ENCODE results near the gene MYG1. TPM values are rescaled to one million over a fixed set of nuclear protein-coding genes. Genes with fewer than 3 reads are reported as not detected.

Gene MYG1
- polyA plus RNA-seq, 2 of the 4 experiments (the other 2 are of a cell fraction), result 55.9 to 75.2 TPM

DNA sequence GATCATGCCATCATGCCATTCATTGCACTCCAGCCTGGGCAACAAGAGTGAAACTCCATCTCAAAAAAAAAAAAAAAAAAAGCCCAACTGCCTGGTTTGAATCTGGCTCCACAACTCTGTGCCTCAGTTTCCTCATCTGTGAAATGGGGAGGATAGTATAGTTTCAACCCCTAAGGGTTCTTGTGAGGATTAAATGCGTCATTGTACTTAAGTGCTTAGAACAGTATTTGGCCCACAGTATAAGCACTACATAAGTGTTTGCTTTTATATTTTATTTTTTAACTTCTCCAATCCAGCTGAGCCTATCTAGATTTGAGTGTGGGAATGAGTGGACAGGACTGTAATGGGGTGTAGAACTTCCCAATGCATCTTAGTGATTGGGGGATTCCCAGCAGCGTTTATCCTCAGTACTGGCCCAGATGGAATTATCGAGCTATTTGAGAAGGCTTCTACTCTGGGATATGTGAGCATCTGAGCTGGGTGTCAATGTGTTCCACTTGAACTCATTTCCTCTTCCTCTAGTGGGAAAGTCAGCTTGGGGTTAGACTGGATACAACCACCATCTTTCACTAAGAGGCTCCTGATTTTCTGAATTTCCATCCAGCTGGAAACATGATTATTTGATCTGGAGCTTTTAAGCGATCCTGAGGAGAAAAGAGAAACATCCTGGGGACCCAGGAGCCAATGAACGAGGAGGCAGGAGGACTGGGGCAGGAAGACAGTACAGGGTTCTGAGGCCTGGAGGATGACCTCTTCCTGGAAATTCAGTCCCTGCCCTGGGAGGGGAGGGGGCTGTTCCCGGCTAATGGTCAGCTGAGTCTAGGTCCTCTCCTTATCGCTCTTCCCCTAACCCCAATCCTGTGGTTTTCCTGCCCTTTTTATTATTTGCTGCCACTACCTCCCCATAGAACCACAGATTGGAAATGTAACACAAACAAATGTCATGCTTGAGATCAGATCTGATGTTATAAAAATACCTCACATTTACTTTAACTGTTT is 40.7 kb upstream of the MYG1 start:
- no peaks in the 10 kb centered on the region for H3K4me1 ChIP-seq
- FAIRE-seq (no peak), ATAC-seq (no peak), DNase-seq (ENCODE audit: low read depth in 1 of 2, low spot score in 1 of 2) (no peak)
- no peak overlapping the region for H3K27ac ChIP-seq
- TF ChIP-seq BCL3 (IDR thresholded peaks at IDR 0.05), result no peak
- no peak for TF ChIP-seq CTCF (IDR thresholded peaks at IDR 0.05)
- TF ChIP-seq NPAS2 (CRISPR knock-in tag; IDR thresholded peaks at IDR 0.05; ENCODE audit: borderline replicate concordance), result no peak
- no peak for TF ChIP-seq RAD21 (conservative IDR thresholded peaks at IDR 0.05 in 1 of 2, IDR thresholded peaks at IDR 0.05 in 1 of 2)
- TF ChIP-seq FOSL2 (IDR thresholded peaks at IDR 0.05), result no peak
- no peak for TF ChIP-seq FOSL2 (CRISPR knock-in tag; IDR thresholded peaks at IDR 0.05)
- TF ChIP-seq, protein P1, sequence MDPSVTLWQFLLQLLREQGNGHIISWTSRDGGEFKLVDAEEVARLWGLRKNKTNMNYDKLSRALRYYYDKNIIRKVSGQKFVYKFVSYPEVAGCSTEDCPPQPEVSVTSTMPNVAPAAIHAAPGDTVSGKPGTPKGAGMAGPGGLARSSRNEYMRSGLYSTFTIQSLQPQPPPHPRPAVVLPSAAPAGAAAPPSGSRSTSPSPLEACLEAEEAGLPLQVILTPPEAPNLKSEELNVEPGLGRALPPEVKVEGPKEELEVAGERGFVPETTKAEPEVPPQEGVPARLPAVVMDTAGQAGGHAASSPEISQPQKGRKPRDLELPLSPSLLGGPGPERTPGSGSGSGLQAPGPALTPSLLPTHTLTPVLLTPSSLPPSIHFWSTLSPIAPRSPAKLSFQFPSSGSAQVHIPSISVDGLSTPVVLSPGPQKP (IDR thresholded peaks at IDR 0.05; ENCODE audit: low read depth, low read length), result no peak
- TF ChIP-seq CHD4 (IDR thresholded peaks at IDR 0.05; ENCODE audit: borderline replicate concordance), result no peak
- no peak for TF ChIP-seq ZC3H11A (IDR thresholded peaks at IDR 0.05)
- no peak for TF ChIP-seq EHF (CRISPR knock-in tag; IDR thresholded peaks at IDR 0.05)
- no peak for TF ChIP-seq NFE2L2 (conservative IDR thresholded peaks at IDR 0.05; ENCODE audit: low read length)
- TF ChIP-seq TFCP2L1 (CRISPR knock-in tag; IDR thresholded peaks at IDR 0.05), result no peak
- no peak for TF ChIP-seq NR3C1 (IDR thresholded peaks at IDR 0.05)
- TF ChIP-seq, protein P2, sequence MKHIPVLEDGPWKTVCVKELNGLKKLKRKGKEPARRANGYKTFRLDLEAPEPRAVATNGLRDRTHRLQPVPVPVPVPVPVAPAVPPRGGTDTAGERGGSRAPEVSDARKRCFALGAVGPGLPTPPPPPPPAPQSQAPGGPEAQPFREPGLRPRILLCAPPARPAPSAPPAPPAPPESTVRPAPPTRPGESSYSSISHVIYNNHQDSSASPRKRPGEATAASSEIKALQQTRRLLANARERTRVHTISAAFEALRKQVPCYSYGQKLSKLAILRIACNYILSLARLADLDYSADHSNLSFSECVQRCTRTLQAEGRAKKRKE (CRISPR knock-in tag; IDR thresholded peaks at IDR 0.05; ENCODE audit: low read depth), result no peak
- TF ChIP-seq CEBPB (IDR thresholded peaks at IDR 0.05), result no peak
- no peak for TF ChIP-seq EHMT2 (IDR thresholded peaks at IDR 0.05; ENCODE audit: low read depth)
- H3K9me3 ChIP-seq, result no peaks in the 10 kb centered on the region
- H3K4me3 ChIP-seq, result no peak overlapping the region
- no peak overlapping the region for H3K4me2 ChIP-seq
- POLR2A ChIA-PET, result no interaction called here
- CTCF ChIA-PET, result interaction anchor here (0.5 to 12.8 kb wide), 11 partner anchors 9 to 100 kb away, joined by 3 to 216 read pairs (median 4); partner anchors contain the start of genes ESPL1 and ITGB7
- WGBS (ENCODE audit: missing lambda C conversion rate), result 78% methylated on average over 7 of the region's 7 CpGs

DNA sequence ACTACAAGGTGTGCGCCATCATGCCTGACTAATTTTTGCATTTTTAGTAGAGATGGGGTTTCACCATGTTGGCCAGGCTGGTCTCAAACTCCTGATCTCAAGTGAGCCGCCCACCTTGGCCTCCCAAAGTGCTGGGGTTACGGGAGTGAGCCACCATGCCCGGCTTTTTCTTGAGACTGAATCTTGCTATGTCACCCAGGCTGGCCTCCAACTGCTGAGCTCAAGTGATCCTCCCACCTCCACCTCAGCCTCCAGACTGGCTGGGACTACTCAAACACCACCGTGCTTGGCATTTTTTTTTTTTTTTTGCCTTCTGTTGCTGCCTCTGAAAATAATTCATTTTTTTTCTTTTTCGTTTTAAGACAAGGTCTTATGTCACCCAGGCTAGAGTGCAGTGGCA is 39.6 kb upstream of the MYG1 start:
- DNase-seq (ENCODE audit: low read depth in 1 of 2, low spot score in 1 of 2) (no peak), FAIRE-seq (no peak), ATAC-seq (no peak)
- no peak overlapping the region for H3K27ac ChIP-seq
- H3K4me3 ChIP-seq, result no peak overlapping the region
- TF ChIP-seq CHD4 (IDR thresholded peaks at IDR 0.05; ENCODE audit: borderline replicate concordance), result no peak
- TF ChIP-seq POLR2A (IDR thresholded peaks at IDR 0.05; ENCODE audit: low read length), result no peak
- TF ChIP-seq, protein P2 (CRISPR knock-in tag; IDR thresholded peaks at IDR 0.05; ENCODE audit: low read depth), result no peak
- TF ChIP-seq JUN (IDR thresholded peaks at IDR 0.05), result no peak
- no peak for TF ChIP-seq RFX5 (IDR thresholded peaks at IDR 0.05)
- TF ChIP-seq CHD2 (IDR thresholded peaks at IDR 0.05; ENCODE audit: low read length, partially characterized antibody), result no peak
- TF ChIP-seq HDAC2 (IDR thresholded peaks at IDR 0.05), result no peak
- TF ChIP-seq EHF (CRISPR knock-in tag; IDR thresholded peaks at IDR 0.05), result no peak
- TF ChIP-seq, protein P3, sequence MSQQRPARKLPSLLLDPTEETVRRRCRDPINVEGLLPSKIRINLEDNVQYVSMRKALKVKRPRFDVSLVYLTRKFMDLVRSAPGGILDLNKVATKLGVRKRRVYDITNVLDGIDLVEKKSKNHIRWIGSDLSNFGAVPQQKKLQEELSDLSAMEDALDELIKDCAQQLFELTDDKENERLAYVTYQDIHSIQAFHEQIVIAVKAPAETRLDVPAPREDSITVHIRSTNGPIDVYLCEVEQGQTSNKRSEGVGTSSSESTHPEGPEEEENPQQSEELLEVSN (IDR thresholded peaks at IDR 0.05; ENCODE audit: borderline replicate concordance, low read depth), result no peak
- TF ChIP-seq FOSB (CRISPR knock-in tag; IDR thresholded peaks at IDR 0.05), result no peak
- no peak for TF ChIP-seq RNF2 (IDR thresholded peaks at IDR 0.05; ENCODE audit: borderline replicate concordance, low read depth)
- TF ChIP-seq SMC3 (IDR thresholded peaks at IDR 0.05), result no peak
- TF ChIP-seq CEBPB (IDR thresholded peaks at IDR 0.05), result no peak
- TF ChIP-seq, protein P1 (IDR thresholded peaks at IDR 0.05; ENCODE audit: low read depth, low read length), result no peak
- no peak for TF ChIP-seq ZFP36 (IDR thresholded peaks at IDR 0.05; ENCODE audit: borderline replicate concordance, partially characterized antibody)
- no peak for TF ChIP-seq HEYL (CRISPR knock-in tag; IDR thresholded peaks at IDR 0.05)
- TF ChIP-seq TP53 (CRISPR knock-in tag; IDR thresholded peaks at IDR 0.05), result no peak
- no peak for TF ChIP-seq NFE2L2 (conservative IDR thresholded peaks at IDR 0.05; ENCODE audit: low read length)
- TF ChIP-seq NPAS2 (CRISPR knock-in tag; IDR thresholded peaks at IDR 0.05; ENCODE audit: borderline replicate concordance), result no peak
- CTCF ChIA-PET, result interaction anchor here (0.6 to 12.8 kb wide), 5 partner anchors 15 to 194 kb away, joined by 3 to 216 read pairs (median 5); partner anchors contain the start of gene ITGB7
- POLR2A ChIA-PET, result no interaction called here
- H3K4me1 ChIP-seq, result no peaks in the 10 kb centered on the region
- no peaks in the 10 kb centered on the region for H3K9me3 ChIP-seq
- 82% methylated on average over 6 of the region's 6 CpGs for WGBS (ENCODE audit: missing lambda C conversion rate)
- H3K4me2 ChIP-seq, result no peak overlapping the region

Measured in A549 (cell line).